HFF-Myc (cell line): ENCODE data around the gene CTNNA3.

Experiments
- DNase-seq: peaks from one replicate; pipeline ENCODE4 v3.0.0-alpha.2; 2011; ENCODE audit warnings: low read depth; ENCODE audit errors: extremely low read depth
- H3K4me3 ChIP-seq: replicated peaks from 2 replicates; pipeline ENCODE4 v1.5.1; 2011; ENCODE audit warnings: low read depth, mild to moderate bottlenecking, control low read depth, low read length
- CTCF ChIP-seq: IDR thresholded peaks from 2 replicates; pipeline ENCODE4 v1.5.1; 2012; ENCODE audit warnings: mild to moderate bottlenecking, low read depth, low read length, control low read depth; ENCODE audit errors: missing control alignments

The CTNNA3 gene

GRCh38 chr10:67666416-67667034, 29.5 kb downstream of the CTNNA3 start:
- peak; percentile 2 for DNase-seq
- peak; percentile 11 for TF ChIP-seq CTCF
- H3K4me3 ChIP-seq: no peak overlapping the region

GRCh38 chr10:67665491-67665890, 30.5 kb downstream of the CTNNA3 start:
- TF ChIP-seq CTCF: no peak
- H3K4me3 ChIP-seq: no peak overlapping the region
- no peak for DNase-seq

- no peak for TF ChIP-seq CTCF
- H3K4me3 ChIP-seq: no peak overlapping the region
- no peak for DNase-seq
Observed at GRCh38 chr10:67664942-67665341, 31.1 kb downstream of the CTNNA3 start.

GRCh38 chr10:67663449-67664087, 32.4 kb downstream of the CTNNA3 start:
- H3K4me3 ChIP-seq: no peak overlapping the region
- TF ChIP-seq CTCF: no peak
- no peak for DNase-seq

- no peak for TF ChIP-seq CTCF
- DNase-seq: no peak
- H3K4me3 ChIP-seq: no peak overlapping the region
Observed at GRCh38 chr10:67662415-67662814, 33.6 kb downstream of the CTNNA3 start.

- no peak for TF ChIP-seq CTCF
- no peak for DNase-seq
- H3K4me3 ChIP-seq: no peak overlapping the region
Observed at GRCh38 chr10:67659497-67659896, 36.5 kb downstream of the CTNNA3 start.

- TF ChIP-seq CTCF: peak; percentile 5
- no peak for DNase-seq
- no peak overlapping the region for H3K4me3 ChIP-seq
Observed at GRCh38 chr10:67657775-67658174, 38.2 kb downstream of the CTNNA3 start.
